Skeletal muscle satellite cell (primary cell): Measurements from ENCODE around the gene SPSB4.
"Not testable (repeated sequence)": the region's sequence is repeated elsewhere in the genome, so short reads cannot be mapped to it uniquely, and the experiment has no call there.

Source experiments
- H3K27me3 ChIP-seq: 2 replicates; pipeline ENCODE4 v1.7.0; 2013; ENCODE audit warnings: low read length; ENCODE audit not compliant: control insufficient read depth, insufficient read depth
- H3K36me3 ChIP-seq: 2 replicates; pipeline ENCODE4 v1.7.0; 2013; ENCODE audit warnings: mild to moderate bottlenecking, control low read depth, low read length; ENCODE audit not compliant: insufficient read depth
- H3K4me1 ChIP-seq: 2 replicates; pipeline ENCODE4 v1.7.0; 2013; ENCODE audit warnings: low read length; ENCODE audit not compliant: control insufficient read depth, insufficient read depth
- H3K4me2 ChIP-seq: 2 replicates; pipeline ENCODE4 v1.7.0; 2013; ENCODE audit warnings: mild to moderate bottlenecking, low read length
- H3K4me3 ChIP-seq: 2 replicates; pipeline ENCODE4 v1.7.0; 2013; ENCODE audit warnings: low read length
- H3K9ac ChIP-seq: 2 replicates; pipeline ENCODE4 v1.7.0; 2013; ENCODE audit warnings: mild to moderate bottlenecking, low read depth, low read length, moderate library complexity
- H3K9me3 ChIP-seq: replicated peaks from 2 replicates; pipeline ENCODE4 v1.7.0; 2013; ENCODE audit warnings: mild to moderate bottlenecking, control low read depth, low read length

SPSB4 gene

DNA sequence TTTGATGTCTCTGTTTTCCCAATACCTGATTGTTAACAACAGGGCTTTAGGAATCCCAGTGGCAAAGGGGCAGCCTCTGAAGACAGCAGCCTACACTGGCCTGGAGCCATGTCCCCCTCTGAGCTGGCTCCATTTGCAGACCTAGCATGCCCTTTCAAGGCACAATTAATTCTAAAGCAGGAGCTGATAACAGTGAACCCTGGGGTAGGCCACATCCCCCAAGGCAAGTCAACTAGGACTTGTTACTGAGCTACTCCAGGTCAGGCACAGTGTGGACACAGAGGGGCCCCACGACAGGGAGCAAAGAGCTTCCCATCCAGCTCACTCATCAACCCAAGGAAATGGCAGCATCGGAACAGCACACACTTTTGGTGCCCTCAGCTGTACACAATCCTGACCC, 51.9 kb downstream of the SPSB4 start:
- Histone ChIP-seq H3K4me1 (no peaks in the 10 kb centered on the region), H3K27me3 (no peaks in the 10 kb centered on the region), H3K9me3 (no peaks in the 10 kb centered on the region), H3K4me2 (no peak overlapping the region), H3K36me3 (no peaks in the 10 kb centered on the region), H3K9ac (no peak overlapping the region), H3K4me3 (no peak overlapping the region)

- Histone ChIP-seq H3K9ac (no peak overlapping the region), H3K4me1 (no peaks in the 10 kb centered on the region), H3K4me2 (no peak overlapping the region), H3K36me3 (no peaks in the 10 kb centered on the region), H3K27me3 (no peaks in the 10 kb centered on the region), H3K9me3 (no peaks in the 10 kb centered on the region), H3K4me3 (no peak overlapping the region)
Observed at GRCh38 chr3:141103503-141103902, 52.4 kb downstream of the SPSB4 start.

DNA sequence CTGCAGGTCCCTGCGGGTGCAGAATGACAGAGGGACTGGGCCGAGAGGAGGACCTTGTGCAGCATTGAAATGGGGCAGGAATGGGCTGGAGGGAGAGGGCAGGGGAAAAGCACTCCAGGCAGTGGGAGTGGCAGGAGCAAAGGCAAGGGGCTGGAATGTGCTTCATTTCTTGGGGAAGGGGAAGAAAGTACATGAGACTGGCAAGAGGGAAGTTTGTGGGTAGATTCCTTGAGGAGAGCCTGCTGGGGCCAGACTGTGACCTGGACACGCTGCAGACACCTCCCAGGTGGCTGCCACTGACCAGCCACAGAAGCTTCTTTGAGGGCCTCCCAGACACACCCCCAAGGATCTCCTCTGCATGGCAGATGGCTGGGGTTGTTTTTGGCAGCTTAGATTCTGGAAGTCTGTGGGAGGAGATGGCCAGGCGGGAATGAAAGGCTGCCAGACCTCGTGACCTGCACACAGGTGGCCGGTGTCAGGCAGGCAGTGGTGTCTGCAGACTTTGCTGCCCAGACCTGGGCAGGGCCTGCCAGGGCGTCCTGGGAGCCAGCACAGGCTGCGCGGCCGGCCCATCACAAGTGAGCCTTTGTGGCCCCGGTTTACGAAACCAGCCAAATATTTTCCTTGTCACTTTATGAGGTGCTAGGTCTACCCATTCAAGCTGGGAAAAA, 53.1 kb downstream of the SPSB4 start:
- Histone ChIP-seq H3K9ac (no peak overlapping the region), H3K4me1 (no peaks in the 10 kb centered on the region), H3K36me3 (no peaks in the 10 kb centered on the region), H3K27me3 (no peaks in the 10 kb centered on the region), H3K4me2 (no peak overlapping the region), H3K4me3 (no peak overlapping the region), H3K9me3 (no peaks in the 10 kb centered on the region)

- Histone ChIP-seq H3K36me3 (no peaks in the 10 kb centered on the region), H3K4me3 (no peak overlapping the region), H3K9me3 (no peaks in the 10 kb centered on the region), H3K27me3 (no peaks in the 10 kb centered on the region), H3K9ac (no peak overlapping the region), H3K4me1 (no peaks in the 10 kb centered on the region), H3K4me2 (no peak overlapping the region)
Observed at GRCh38 chr3:141105828-141106628, 54.9 kb downstream of the SPSB4 start.

GRCh38 chr3:141106842-141107241, 55.7 kb downstream of the SPSB4 start:
- H3K27me3 ChIP-seq: no peaks in the 10 kb centered on the region
- no peak overlapping the region for H3K9ac ChIP-seq
- no peaks in the 10 kb centered on the region for H3K4me1 ChIP-seq
- no peaks in the 10 kb centered on the region for H3K9me3 ChIP-seq
- H3K4me2 ChIP-seq: no peak overlapping the region
- no peak overlapping the region for H3K4me3 ChIP-seq
- H3K36me3 ChIP-seq: no peaks in the 10 kb centered on the region

DNA sequence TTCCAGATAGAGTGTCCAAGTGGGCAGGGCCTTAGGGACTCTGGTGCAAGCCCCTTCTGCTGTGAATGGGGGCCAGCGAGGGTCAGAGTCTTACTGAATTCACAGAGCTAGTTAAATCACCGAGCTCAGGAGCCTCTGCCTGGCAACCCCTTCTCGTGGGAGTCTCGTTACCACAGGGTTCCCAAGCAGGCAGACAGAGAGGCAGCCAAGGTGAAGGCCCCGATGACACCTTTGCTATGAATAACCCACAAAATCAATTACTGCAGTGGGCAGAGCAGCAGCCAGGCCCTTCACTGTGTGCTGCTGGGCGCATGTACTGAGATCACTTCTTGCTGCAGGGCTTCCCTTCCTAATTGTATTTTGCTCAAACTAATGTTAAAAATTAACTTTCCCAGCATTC, 56.9 kb downstream of the SPSB4 start:
- Histone ChIP-seq H3K4me1 (no peaks in the 10 kb centered on the region), H3K9ac (no peak overlapping the region), H3K9me3 (no peaks in the 10 kb centered on the region), H3K4me3 (no peak overlapping the region), H3K4me2 (no peak overlapping the region), H3K36me3 (no peaks in the 10 kb centered on the region), H3K27me3 (no peaks in the 10 kb centered on the region)

GRCh38 chr3:141109751-141110150, 58.6 kb downstream of the SPSB4 start:
- H3K27me3 ChIP-seq: peaks cover 7% of the 10 kb centered on the region
- no peak overlapping the region for H3K4me2 ChIP-seq
- H3K4me3 ChIP-seq: no peak overlapping the region
- no peaks in the 10 kb centered on the region for H3K9me3 ChIP-seq
- H3K9ac ChIP-seq: no peak overlapping the region
- H3K36me3 ChIP-seq: no peaks in the 10 kb centered on the region
- no peaks in the 10 kb centered on the region for H3K4me1 ChIP-seq

DNA sequence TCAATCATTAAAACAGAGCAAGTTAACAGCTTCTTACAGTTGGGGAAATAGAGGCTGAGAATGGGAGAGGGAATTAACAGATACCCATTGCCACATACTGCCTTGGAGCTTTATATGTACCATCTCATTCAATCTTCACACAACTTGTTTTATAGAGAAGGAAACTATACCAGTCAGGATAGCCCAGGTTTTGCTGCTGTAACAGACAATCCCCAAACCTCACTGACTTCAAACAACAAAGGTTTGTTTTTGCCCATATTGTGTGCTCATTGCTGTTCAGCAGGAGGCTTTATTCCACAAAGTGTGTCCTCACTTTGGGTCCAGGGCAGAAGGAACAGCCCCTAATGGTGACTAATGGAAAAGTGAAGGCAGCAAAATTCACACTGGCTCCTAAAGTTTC, 59.2 kb downstream of the SPSB4 start:
- H3K9me3 ChIP-seq: no peaks in the 10 kb centered on the region
- peaks cover 9% of the 10 kb centered on the region for H3K27me3 ChIP-seq
- no peak overlapping the region for H3K9ac ChIP-seq
- no peaks in the 10 kb centered on the region for H3K36me3 ChIP-seq
- H3K4me2 ChIP-seq: no peak overlapping the region
- H3K4me3 ChIP-seq: no peak overlapping the region
- H3K4me1 ChIP-seq: no peaks in the 10 kb centered on the region

- Histone ChIP-seq H3K4me3 (no peak overlapping the region), H3K27me3 (peaks cover 9% of the 10 kb centered on the region), H3K4me2 (no peak overlapping the region), H3K9ac (no peak overlapping the region), H3K36me3 (no peaks in the 10 kb centered on the region), H3K9me3 (no peaks in the 10 kb centered on the region), H3K4me1 (no peaks in the 10 kb centered on the region)
Observed at GRCh38 chr3:141111364-141112155, 60.4 kb downstream of the SPSB4 start.

GRCh38 chr3:141112686-141113297, 61.6 kb downstream of the SPSB4 start:
- no peak overlapping the region for H3K9ac ChIP-seq
- H3K27me3 ChIP-seq: peaks cover 9% of the 10 kb centered on the region
- H3K4me2 ChIP-seq: no peak overlapping the region
- H3K9me3 ChIP-seq: no peaks in the 10 kb centered on the region
- H3K36me3 ChIP-seq: no peaks in the 10 kb centered on the region
- no peak overlapping the region for H3K4me3 ChIP-seq
- H3K4me1 ChIP-seq: no peaks in the 10 kb centered on the region

- H3K4me1 ChIP-seq, H3K4me3 ChIP-seq: not testable (repeated sequence)
Observed at GRCh38 chr3:141113680-141114079, 62.5 kb downstream of the SPSB4 start.

More at GRCh38 chr3:141113680-141114079, 62.5 kb downstream of the SPSB4 start:
- H3K36me3 ChIP-seq, H3K4me2 ChIP-seq, H3K27me3 ChIP-seq, H3K9me3 ChIP-seq, H3K9ac ChIP-seq: not testable (repeated sequence)
